Airway epithelial cell (primary cell): ENCODE measurements around the gene ZNF511. TPM values are rescaled to one million over a fixed set of nuclear protein-coding genes. Genes with fewer than 3 reads are reported as not detected.

Source experiments
- total RNA-seq: library from RNA; depleted of rRNA; stranded (reverse); fragments of >200 nt; gene quantifications from 2 replicates; pipeline ENCODE4 v1.2.3, GENCODE V29; 2015

The ZNF511 gene
- total RNA-seq = 24.4 and 29.0 TPM in 2 replicates

GRCh38 chr10:133308421-133309099, at the start of gene ZNF511, which contains the start of gene TUBGCP2:
Gene ZNF511, plus strand, starts transcription at chr10:133308914. Its CDS starts 30 bp downstream, at chr10:133308944.
Gene TUBGCP2, minus strand, starts transcription at chr10:133308872. Its CDS starts 5,931 bp downstream, at chr10:133302941.

GRCh38 chr10:133276435-133277201, 32.1 kb upstream of the ZNF511 start, which contains the start of gene ADAM8:
Gene ADAM8, minus strand, starts transcription at chr10:133276868. Its CDS starts 51 bp downstream, at chr10:133276817.

GRCh38 chr10:133336577-133337369, 28.1 kb downstream of the ZNF511 start, which contains the start of gene CALY:
Gene CALY, minus strand, starts transcription at chr10:133336896. Its CDS starts 7,907 bp downstream, at chr10:133328989.

GRCh38 chr10:133357285-133358161, 48.8 kb downstream of the ZNF511 start, which contains the start of gene FUOM:
Gene FUOM, minus strand, starts transcription at chr10:133358019. Its CDS starts 12 bp downstream, at chr10:133358007.

Other genes starting within 250 kb of the ZNF511 start
- not detected in 2 replicates for gene ADGRA1, start 221.0 kb upstream of the ZNF511 start, total RNA-seq
- 0.09 TPM in 1 of 2 replicates, not detected in the other for gene KNDC1, start 148.7 kb upstream of the ZNF511 start, total RNA-seq
- gene UTF1, start 78.7 kb upstream of the ZNF511 start, total RNA-seq = not detected in 2 replicates
- gene VENTX, start 71.1 kb upstream of the ZNF511 start, total RNA-seq = not detected in 2 replicates
- 26.9 and 30.5 TPM in 2 replicates for gene ADAM8, start 32.0 kb upstream of the ZNF511 start, total RNA-seq
- 45.8 and 56.9 TPM in 2 replicates for gene TUBGCP2, start within 50 bp of the ZNF511 start, total RNA-seq
- gene CALY, start 28.0 kb downstream of the ZNF511 start, total RNA-seq = not detected in 2 replicates
- gene PRAP1, start 38.5 kb downstream of the ZNF511 start, total RNA-seq = not detected in 2 replicates
- 37.2 and 37.5 TPM in 2 replicates for gene FUOM, start 49.1 kb downstream of the ZNF511 start, total RNA-seq
- 97.7 and 102 TPM in 2 replicates for gene ECHS1, start 64.4 kb downstream of the ZNF511 start, total RNA-seq
- 1.3 and 5.0 TPM in 2 replicates for gene PAOX, start 70.3 kb downstream of the ZNF511 start, total RNA-seq
- gene MTG1, start 85.2 kb downstream of the ZNF511 start, total RNA-seq = 18.1 and 19.1 TPM in 2 replicates
- not detected in 2 replicates for gene SPRN, start 115.7 kb downstream of the ZNF511 start, total RNA-seq
- gene SCART1, start 145.0 kb downstream of the ZNF511 start, total RNA-seq = 0.51 and 0.63 TPM in 2 replicates
- gene CYP2E1, start 218.4 kb downstream of the ZNF511 start, total RNA-seq = not detected in 2 replicates